Measurements from ENCODE around the gene LIX1L. TPM values are rescaled to one million over a fixed set of nuclear protein-coding genes. Genes with fewer than 3 reads are reported as not detected.
A peak's percentile ranks its signal among the peaks of the same experiment; 100 is the strongest.

The LIX1L gene
- total and polyA plus RNA-seq, 12 donors: 7.1 to 30.0 (median 23.8) TPM

- no peak for ATAC-seq
- no peaks in the 10 kb centered on the region for H3K36me3 ChIP-seq
- H3K27ac ChIP-seq: peak overlapping the region in 8 of 10 donors; percentile 67 to 93 (median 84)
- intact Hi-C loops (cut with DNase I): loop anchor here in 8 of 10 donors (2.0 to 10.0 kb wide), 4 partner anchors 35 to 121 kb away; partner anchors contain the start of gene PIAS3 (in 2 of the 8)
- H3K9me3 ChIP-seq: no peaks in the 10 kb centered on the region
- H3K27me3 ChIP-seq: no peaks in the 10 kb centered on the region
- no peak for TF ChIP-seq CTCF (IDR thresholded peaks at IDR 0.05)
- no peak for DNase-seq
- WGBS, 2 donors: 90 to 91% methylated on average over 7 of the region's 7 CpGs
- peaks cover 15 to 40% (median 28%) of the 10 kb centered on the region in 9 donors for H3K4me1 ChIP-seq
- H3K4me3 ChIP-seq: no peak overlapping the region
Measured at GRCh38 chr1:145893306-145894055, 64.3 kb downstream of the LIX1L start.

GRCh38 chr1:145892486-145893087, 65.2 kb downstream of the LIX1L start:
- H3K4me3 ChIP-seq: peak overlapping the region in 7 of 10 donors; percentile 2 to 28 (median 17)
- DNase-seq: peak in 1 of 2 donors; percentile 30
- peak in 6 of 8 donors; percentile 4 to 31 (median 16) for ATAC-seq

GRCh38 chr1:145891587-145892485, 66.0 kb downstream of the LIX1L start:
- Histone ChIP-seq H3K27me3 (no peaks in the 10 kb centered on the region), H3K9me3 (no peaks in the 10 kb centered on the region), H3K4me3 (peak overlapping the region in 7 of 10 donors; percentile 2 to 28 (median 17)), H3K36me3 (no peaks in the 10 kb centered on the region), H3K4me1 (peaks cover 15 to 47% (median 30%) of the 10 kb centered on the region in 9 donors), H3K27ac (peak overlapping the region; percentile 67 to 93 (median 82))
- 2 to 6% methylated on average over 6 of the region's 6 CpGs for WGBS, 2 donors
- intact Hi-C loops (cut with DNase I): loop anchor here in 8 of 10 donors (1.0 to 10.0 kb wide), 10 partner anchors 16 to 123 kb away; partner anchors contain the start of genes ITGA10 (in 4 of the 8) and PIAS3 (in 2 of the 8)
- TF ChIP-seq CTCF (IDR thresholded peaks at IDR 0.05): peak; percentile 91 to 97 (median 94)
- peak; percentile 87 to 95 for DNase-seq
- ATAC-seq: peak; percentile 86 to 95 (median 92)

More at GRCh38 chr1:145892486-145893087, 65.2 kb downstream of the LIX1L start:
- intact Hi-C loops (cut with DNase I): loop anchor here in 8 of 10 donors (1.0 to 10.0 kb wide), 8 partner anchors 16 to 122 kb away; partner anchors contain the start of genes ITGA10 (in 3 of the 8) and PIAS3 (in 2 of the 8)
- 31 to 40% methylated on average over 3 of the region's 3 CpGs for WGBS, 2 donors
- Histone ChIP-seq H3K27ac (peak overlapping the region; percentile 67 to 93 (median 82)), H3K4me1 (peaks cover 15 to 40% (median 28%) of the 10 kb centered on the region in 9 donors), H3K9me3 (no peaks in the 10 kb centered on the region), H3K36me3 (no peaks in the 10 kb centered on the region), H3K27me3 (no peaks in the 10 kb centered on the region)
- TF ChIP-seq CTCF (IDR thresholded peaks at IDR 0.05): no peak

Data from heart right ventricle (tissue), 16 donors.